Measurements from ENCODE around the gene SFT2D3. TPM values are rescaled to one million over a fixed set of nuclear protein-coding genes. Genes with fewer than 3 reads are reported as not detected.

Gene SFT2D3
- total RNA-seq, 1 experiment from 2014 or later: 7.6 TPM

DNA sequence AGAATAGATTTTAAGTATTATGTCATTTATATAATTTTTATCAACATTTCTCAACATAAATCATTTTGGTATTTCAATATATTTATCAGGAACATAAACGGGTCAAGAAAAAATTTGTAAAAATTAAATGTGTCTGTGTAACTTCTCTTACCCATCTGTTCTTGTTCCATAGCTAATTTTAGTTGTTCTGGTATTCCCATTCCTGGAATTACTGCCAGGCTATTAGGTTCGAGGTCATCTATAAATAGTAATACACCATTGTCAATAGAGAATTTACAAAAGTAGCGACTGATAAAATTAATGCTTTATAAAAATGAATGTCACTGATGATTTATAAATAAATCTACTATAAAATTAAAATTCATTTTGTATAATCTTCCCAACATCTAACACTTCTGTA, 21.5 kb downstream of the SFT2D3 start:
- no peaks in the 10 kb centered on the region for H3K27me3 ChIP-seq (replicated peaks; ENCODE audit: insufficient read depth, low read depth, low read length, poor library complexity)
- H3K36me3 ChIP-seq (ENCODE audit: insufficient read depth, low read length, poor library complexity, severe bottlenecking): peaks cover 56% of the 10 kb centered on the region
- H3K4me3 ChIP-seq (ENCODE audit: low read depth, low read length, poor library complexity, severe bottlenecking): no peak overlapping the region
- no peaks in the 10 kb centered on the region for H3K9me3 ChIP-seq (ENCODE audit: low read depth, low read length, poor library complexity, severe bottlenecking)
- CTCF ChIA-PET: no interaction called here
- POLR2A ChIA-PET (ENCODE audit: low non-redundant PET): no interaction called here
- TF ChIP-seq CTCF (conservative IDR thresholded peaks at IDR 0.05; ENCODE audit: low read depth, low read length) (no peak), EZH2 (IDR thresholded peaks at IDR 0.05; ENCODE audit: borderline replicate concordance, low read depth, low read length, poor library complexity, severe bottlenecking) (no peak)
- DNase-seq (ENCODE audit: low spot score): no peak
- no peaks in the 10 kb centered on the region for H3K4me1 ChIP-seq (ENCODE audit: insufficient read depth, low read length, poor library complexity, severe bottlenecking)
- BruUV-seq (replicated peaks): no TSS peak
- intact Hi-C loops (cut with micrococcal nuclease; ENCODE audit: unreplicated experiment): no loop called here
- no peak overlapping the region for H3K27ac ChIP-seq (ENCODE audit: low read depth, low read length, poor library complexity, severe bottlenecking)

- no peak for DNase-seq (ENCODE audit: low spot score)
- no peaks in the 10 kb centered on the region for H3K4me1 ChIP-seq (ENCODE audit: insufficient read depth, low read length, poor library complexity, severe bottlenecking)
- no peak overlapping the region for H3K4me3 ChIP-seq (ENCODE audit: low read depth, low read length, poor library complexity, severe bottlenecking)
- no TSS peak for BruUV-seq (replicated peaks)
- H3K9me3 ChIP-seq (ENCODE audit: low read depth, low read length, poor library complexity, severe bottlenecking): no peaks in the 10 kb centered on the region
- no peaks in the 10 kb centered on the region for H3K27me3 ChIP-seq (replicated peaks; ENCODE audit: insufficient read depth, low read depth, low read length, poor library complexity)
- H3K36me3 ChIP-seq (ENCODE audit: insufficient read depth, low read length, poor library complexity, severe bottlenecking): peaks cover 33% of the 10 kb centered on the region
- POLR2A ChIA-PET (ENCODE audit: low non-redundant PET): interaction anchor here (0.6 kb wide), 1 partner anchor 118 kb away, joined by 3 read pairs; no protein-coding TSS in a partner anchor
- CTCF ChIA-PET: no interaction called here
- intact Hi-C loops (cut with micrococcal nuclease; ENCODE audit: unreplicated experiment): no loop called here
- TF ChIP-seq EZH2 (IDR thresholded peaks at IDR 0.05; ENCODE audit: borderline replicate concordance, low read depth, low read length, poor library complexity, severe bottlenecking): no peak
- TF ChIP-seq CTCF (conservative IDR thresholded peaks at IDR 0.05; ENCODE audit: low read depth, low read length): no peak
- H3K27ac ChIP-seq (ENCODE audit: low read depth, low read length, poor library complexity, severe bottlenecking): no peak overlapping the region
These were observed 25.0 kb downstream of the SFT2D3 start for GRCh38 chr2:127726158-127726880.

- H3K27ac ChIP-seq (ENCODE audit: low read depth, low read length, poor library complexity, severe bottlenecking): no peak overlapping the region
- CTCF ChIA-PET: no interaction called here
- peaks cover 3% of the 10 kb centered on the region for H3K36me3 ChIP-seq (ENCODE audit: insufficient read depth, low read length, poor library complexity, severe bottlenecking)
- POLR2A ChIA-PET (ENCODE audit: low non-redundant PET): interaction anchor here (0.5 kb wide), 1 partner anchor 39 kb away, joined by 3 read pairs; no protein-coding TSS in a partner anchor
- no peaks in the 10 kb centered on the region for H3K27me3 ChIP-seq (replicated peaks; ENCODE audit: insufficient read depth, low read depth, low read length, poor library complexity)
- no peak overlapping the region for H3K4me3 ChIP-seq (ENCODE audit: low read depth, low read length, poor library complexity, severe bottlenecking)
- no peaks in the 10 kb centered on the region for H3K4me1 ChIP-seq (ENCODE audit: insufficient read depth, low read length, poor library complexity, severe bottlenecking)
- TF ChIP-seq CTCF (conservative IDR thresholded peaks at IDR 0.05; ENCODE audit: low read depth, low read length) (no peak), EZH2 (IDR thresholded peaks at IDR 0.05; ENCODE audit: borderline replicate concordance, low read depth, low read length, poor library complexity, severe bottlenecking) (no peak)
- no peak for DNase-seq (ENCODE audit: low spot score)
- no peaks in the 10 kb centered on the region for H3K9me3 ChIP-seq (ENCODE audit: low read depth, low read length, poor library complexity, severe bottlenecking)
- intact Hi-C loops (cut with micrococcal nuclease; ENCODE audit: unreplicated experiment): no loop called here
- no TSS peak for BruUV-seq (replicated peaks)
These were observed 32.0 kb downstream of the SFT2D3 start for GRCh38 chr2:127733113-127733815.
